Fibroblast of skin of back (primary cell): Measurements from ENCODE around the gene LRRC8A.

ENCODE experiments used
- DNase-seq: peaks from one replicate; pipeline ENCODE4 v3.0.0-alpha.2; 2013

LRRC8A gene

GRCh38 chr9:128902351-128903078, 20.6 kb downstream of the LRRC8A start:
- DNase-seq: no peak

- DNase-seq: no peak
Observed at GRCh38 chr9:128903079-128903461, 21.1 kb downstream of the LRRC8A start.

- DNase-seq: peak; percentile 54
Observed at GRCh38 chr9:128903871-128904620, 22.1 kb downstream of the LRRC8A start.

DNA sequence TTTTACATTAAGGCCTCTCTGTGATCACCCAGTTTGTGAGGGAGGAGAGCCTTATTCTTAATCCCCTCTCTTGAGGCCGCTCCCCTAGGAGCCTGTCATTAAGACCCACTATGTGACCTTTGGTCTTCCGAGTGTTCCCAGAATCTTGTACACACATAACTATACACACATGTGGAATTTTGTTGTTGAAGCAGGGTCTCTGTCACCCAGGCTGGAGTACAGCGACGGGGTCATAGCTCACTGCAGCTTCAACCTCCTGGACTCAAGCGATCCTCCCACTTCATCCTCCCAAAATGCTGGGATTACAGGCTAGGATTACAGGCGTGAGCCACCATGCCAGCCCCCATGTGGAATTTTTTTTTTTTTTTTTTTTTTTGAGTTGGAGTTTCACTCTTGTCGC, 24.0 kb downstream of the LRRC8A start:
- no peak for DNase-seq

- no peak for DNase-seq
Observed at GRCh38 chr9:128906741-128907140, 24.8 kb downstream of the LRRC8A start.

DNA sequence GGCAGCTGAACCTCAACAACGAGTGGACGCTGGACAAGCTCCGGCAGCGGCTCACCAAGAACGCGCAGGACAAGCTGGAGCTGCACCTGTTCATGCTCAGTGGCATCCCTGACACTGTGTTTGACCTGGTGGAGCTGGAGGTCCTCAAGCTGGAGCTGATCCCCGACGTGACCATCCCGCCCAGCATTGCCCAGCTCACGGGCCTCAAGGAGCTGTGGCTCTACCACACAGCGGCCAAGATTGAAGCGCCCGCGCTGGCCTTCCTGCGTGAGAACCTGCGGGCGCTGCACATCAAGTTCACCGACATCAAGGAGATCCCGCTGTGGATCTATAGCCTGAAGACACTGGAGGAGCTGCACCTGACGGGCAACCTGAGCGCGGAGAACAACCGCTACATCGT, 26.4 kb downstream of the LRRC8A start:
- DNase-seq: no peak

DNA sequence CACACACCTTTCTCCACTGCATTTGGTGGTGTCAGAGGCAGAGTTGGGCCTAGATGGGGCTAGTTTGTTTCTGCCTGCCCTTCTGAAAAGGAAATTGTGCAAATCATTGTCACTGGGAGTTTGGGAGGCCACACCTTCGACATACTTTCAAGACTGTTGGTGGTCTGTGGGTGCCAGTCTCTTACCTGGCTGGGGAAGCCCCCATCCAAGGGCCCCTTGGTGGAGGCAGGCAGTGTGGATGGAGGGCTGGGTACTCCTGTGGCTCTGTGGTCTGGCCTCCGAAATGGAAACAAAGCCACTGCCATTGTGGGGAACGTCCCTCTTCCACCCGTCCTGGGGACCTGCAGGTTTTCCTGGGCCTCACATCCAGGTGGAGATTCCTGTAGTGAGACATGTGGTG, 27.9 kb downstream of the LRRC8A start:
- DNase-seq: no peak

DNA sequence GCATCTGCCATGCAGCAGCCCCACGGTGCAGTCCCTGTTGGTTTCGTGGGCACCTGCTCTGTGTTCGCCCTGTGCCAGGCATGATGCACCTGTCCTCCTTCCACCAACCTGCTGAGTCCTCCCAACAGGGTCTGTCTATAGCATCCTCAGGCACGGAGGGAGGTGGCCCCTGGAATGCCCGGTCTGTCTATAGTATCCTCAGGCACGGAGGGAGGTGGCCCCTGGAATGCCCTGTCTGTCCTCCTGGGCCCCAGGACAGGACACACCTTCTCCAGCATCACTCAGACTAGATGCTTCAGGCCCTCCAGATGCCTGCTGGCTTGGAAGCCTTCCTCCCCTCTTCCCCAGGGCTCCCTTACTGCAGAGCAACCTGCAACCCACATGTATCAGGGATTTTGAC, 29.0 kb downstream of the LRRC8A start:
- no peak for DNase-seq

GRCh38 chr9:128911529-128912035, 29.6 kb downstream of the LRRC8A start:
- DNase-seq: peak; percentile 98

GRCh38 chr9:128912270-128912853, 30.4 kb downstream of the LRRC8A start:
- DNase-seq: peak; percentile 96

- no peak for DNase-seq
Observed at GRCh38 chr9:128913048-128913900, 31.3 kb downstream of the LRRC8A start.

DNA sequence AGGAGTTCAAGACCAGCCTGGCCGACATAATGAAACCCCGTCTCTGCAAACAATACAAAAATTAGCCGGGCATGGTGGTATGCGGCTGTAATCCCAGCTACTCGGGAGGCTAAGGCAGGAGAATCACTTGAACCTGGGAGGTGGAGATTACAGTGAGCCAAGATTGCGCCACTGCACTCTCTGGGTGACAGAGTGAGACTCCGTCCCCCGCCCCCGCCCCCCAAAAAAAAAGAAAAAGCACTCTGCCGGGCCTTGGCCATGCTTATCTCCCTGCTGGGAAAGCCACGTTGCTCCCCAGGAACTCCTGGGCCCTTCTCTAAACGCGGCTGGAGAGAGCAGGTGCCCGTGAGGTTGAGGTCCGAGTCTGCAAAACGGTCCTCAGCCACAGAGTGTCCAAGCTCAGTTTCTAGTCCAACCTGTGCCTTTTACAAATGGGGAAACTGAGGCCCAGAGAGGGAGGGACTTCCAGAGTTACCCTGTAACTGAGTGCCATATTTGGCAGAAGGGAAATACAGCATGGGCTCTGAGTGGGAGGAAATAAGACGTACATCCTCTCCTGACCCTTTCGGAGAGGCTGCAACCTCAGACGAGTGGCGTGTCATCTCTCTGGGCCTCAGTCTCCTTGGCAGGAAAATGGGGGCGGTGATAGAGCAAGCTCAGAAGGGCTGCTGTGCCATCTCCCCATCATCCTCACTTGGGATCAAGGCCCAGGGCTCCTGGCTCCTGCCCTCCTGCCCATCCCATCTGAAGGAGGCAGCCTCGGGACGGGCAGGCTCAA, 32.3 kb downstream of the LRRC8A start:
- no peak for DNase-seq

GRCh38 chr9:128916204-128916603, 34.3 kb downstream of the LRRC8A start:
- no peak for DNase-seq

DNA sequence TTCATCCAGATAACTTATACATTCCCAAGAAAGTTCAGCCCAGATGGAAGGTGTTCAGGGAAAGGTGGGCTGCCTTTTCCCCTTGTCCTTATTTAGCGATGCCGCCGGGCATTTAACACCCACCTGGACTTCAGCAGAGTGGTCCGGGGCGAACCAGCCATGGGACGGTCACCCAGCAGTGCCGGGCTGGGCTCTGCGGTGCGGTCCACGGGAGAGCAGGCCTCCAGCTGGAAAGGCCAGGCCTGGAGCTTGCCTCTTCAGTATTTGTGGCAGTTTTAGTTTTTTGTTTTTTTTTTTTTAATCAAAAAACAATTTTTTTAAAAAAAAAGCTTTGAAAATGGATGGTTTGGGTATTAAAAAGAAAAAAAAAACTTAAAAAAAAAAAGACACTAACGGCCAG, 34.8 kb downstream of the LRRC8A start:
- no peak for DNase-seq

DNA sequence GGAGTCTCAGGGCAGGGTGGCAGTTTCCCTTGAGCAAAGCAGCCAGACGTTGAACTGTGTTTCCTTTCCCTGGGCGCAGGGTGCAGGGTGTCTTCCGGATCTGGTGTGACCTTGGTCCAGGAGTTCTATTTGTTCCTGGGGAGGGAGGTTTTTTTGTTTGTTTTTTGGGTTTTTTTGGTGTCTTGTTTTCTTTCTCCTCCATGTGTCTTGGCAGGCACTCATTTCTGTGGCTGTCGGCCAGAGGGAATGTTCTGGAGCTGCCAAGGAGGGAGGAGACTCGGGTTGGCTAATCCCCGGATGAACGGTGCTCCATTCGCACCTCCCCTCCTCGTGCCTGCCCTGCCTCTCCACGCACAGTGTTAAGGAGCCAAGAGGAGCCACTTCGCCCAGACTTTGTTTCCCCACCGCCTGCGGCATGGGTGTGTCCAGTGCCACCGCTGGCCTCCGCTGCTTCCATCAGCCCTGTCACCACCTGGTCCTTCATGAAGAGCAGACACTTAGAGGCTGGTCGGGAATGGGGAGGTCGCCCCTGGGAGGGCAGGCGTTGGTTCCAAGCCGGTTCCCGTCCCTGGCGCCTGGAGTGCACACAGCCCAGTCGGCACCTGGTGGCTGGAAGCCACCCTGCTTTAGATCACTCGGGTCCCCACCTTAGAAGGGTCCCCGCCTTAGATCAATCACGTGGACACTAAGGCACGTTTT, 35.4 kb downstream of the LRRC8A start:
- DNase-seq: peak; percentile 52

DNA sequence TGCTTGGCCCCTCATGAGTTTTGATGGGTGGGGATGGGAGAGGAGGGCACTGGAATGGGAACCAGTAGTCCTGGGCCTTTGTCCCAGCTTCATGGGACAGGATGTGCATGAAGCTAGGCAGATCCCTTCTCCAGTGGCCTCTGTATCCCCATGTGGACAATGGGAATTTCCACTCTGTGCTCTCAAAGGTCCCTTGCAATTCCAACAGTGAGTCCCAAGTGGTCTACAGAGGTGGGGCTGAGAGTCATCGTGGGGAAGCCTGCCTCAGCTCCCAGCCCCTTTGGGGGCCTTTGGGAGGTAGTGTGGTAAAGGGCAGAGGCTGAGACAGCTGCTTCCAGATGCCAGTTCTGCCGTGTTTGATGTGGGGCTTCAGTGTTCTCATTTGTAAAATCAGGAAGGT, 37.0 kb downstream of the LRRC8A start:
- DNase-seq: no peak

DNA sequence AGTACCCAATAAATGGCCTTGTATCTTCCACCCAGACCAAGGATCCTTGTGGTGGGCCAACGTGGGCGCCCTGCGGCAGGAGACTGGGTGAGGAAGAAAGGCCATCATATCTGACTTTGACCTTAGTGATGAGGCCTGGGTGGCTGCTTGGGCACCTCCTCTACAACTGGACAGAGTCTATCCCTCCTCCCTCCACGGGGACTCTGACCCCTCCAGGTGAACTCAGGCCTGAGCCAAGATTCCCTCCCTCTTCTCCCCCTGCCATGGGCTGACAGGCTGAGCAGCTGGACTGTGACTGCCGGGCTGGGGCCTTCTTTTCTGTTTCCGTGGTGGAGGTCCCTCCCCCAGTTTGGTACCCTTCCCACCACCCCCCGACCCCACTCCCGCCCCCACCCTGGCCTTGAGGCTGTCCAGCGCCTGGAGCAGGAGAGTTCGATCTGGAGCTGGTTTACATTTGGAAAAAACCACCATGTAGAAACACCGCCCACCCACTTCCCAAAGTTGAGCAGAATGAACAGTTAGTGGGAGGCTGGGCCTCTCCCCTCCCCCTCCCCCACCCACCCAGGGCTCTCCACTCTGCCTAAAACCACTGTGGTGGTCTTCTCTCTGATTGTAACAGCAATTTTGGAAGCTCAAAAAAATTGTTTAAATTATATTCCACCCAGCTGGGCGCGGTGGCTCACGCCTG, 37.6 kb downstream of the LRRC8A start:
- no peak for DNase-seq

GRCh38 chr9:128920381-128921058, 38.6 kb downstream of the LRRC8A start, which contains the start of gene PHYHD1:
Gene PHYHD1, plus strand, starts transcription at chr9:128920982. Its CDS starts 1,342 bp downstream, at chr9:128922324.
- peak; percentile 70 for DNase-seq

DNA sequence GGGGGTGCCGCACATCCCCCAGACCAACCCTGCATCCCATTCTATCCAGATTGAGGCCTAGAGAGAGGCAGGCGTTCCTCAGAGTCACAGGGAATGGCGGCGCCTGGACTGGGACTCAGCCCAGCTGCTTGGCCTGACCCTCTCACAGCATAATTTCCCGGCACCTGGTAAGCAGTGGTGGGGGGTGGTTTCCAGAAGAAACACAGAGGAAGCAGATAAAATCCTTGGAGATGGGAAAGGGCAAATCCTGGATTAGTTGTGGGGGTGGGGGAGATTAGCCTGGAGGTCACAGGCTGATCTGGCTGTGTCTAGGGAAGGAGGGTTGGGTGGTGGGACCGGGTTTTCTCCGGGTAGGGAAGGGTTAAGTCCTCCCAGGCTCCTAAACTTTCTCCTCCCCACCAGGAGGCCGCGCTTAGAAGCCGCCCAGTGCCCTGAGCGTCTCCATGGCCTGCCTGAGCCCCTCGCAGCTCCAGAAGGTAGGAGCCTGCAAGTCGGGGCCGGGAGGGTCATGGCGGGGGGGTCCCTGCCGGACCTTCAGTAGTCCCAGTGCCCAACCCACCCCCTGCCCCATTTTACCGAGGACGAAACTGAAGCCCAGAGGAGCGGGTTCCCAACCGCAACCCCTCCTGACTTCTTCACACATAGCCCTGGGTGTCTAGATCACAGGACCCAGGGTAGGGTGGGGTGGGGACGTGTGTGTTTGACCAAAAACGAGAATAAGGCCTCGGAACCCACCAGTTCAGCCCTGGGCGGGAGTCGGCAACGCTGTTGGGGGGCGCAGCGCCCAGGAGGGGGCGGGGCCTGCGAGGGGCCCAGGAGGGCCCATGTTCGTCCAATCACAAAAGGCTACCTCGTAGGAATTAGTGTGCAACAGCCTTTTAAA, 40.2 kb downstream of the LRRC8A start:
- peak; percentile 64 for DNase-seq
